ENCODE data around the gene ALDH5A1. TPM values are rescaled to one million over a fixed set of nuclear protein-coding genes. Genes with fewer than 3 reads are reported as not detected.
A peak's percentile ranks its signal among the peaks of the same experiment; 100 is the strongest.

The ALDH5A1 gene
- total and polyA plus RNA-seq, 11 donors: 3.0 to 35.5 (median 19.7) TPM

DNA sequence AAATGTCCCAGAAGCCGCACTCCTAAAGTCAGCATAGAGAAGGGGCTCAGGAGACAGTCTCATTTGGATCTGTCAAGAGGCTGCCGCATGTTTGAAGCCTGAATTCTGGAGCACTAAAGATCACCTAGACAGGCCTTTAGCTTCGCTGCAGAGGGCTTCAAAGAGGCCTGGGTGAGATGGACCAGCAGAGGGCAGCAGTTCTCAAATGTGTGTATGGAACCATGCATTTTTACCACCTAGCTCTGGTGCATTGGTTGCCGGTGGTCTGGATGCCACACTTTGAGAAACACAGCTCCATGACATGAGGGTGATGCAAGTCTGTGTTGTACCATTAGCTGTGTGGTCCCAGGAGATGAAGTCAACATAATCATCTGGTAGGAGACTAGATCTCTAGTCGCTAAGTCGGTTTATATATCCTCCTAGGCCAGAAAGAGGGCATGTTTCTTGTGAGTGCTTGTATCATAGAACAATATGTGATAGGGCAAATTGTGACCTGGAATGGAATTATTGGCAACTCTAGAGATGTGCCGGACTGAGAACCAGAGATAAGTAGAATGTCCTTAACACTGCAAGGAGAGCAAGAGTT, 86.4 kb downstream of the ALDH5A1 start:
- Histone ChIP-seq H3K9me3 (no peaks in the 10 kb centered on the region), H3K27ac (no peak overlapping the region), H3K36me3 (no peaks in the 10 kb centered on the region), H3K4me1 (peaks cover 0 to 11% (median 2%) of the 10 kb centered on the region in 12 donors), H3K4me3 (no peak overlapping the region), H3K27me3 (no peaks in the 10 kb centered on the region)
- intact Hi-C loops (cut with DNase I): loop anchor here (1.0 to 10.0 kb wide), 14 partner anchors 74 to 491 kb away; no protein-coding TSS in a partner anchor
- WGBS, 4 donors: 48 to 60% (median 50%) methylated on average over 7 of the region's 7 CpGs
- DNase-seq: peak; percentile 45 to 75 (median 66)
- peak; percentile 70 to 88 (median 80) for ATAC-seq
- no peak for TF ChIP-seq POLR2A (IDR thresholded peaks at IDR 0.05)
- TF ChIP-seq, protein P1, sequence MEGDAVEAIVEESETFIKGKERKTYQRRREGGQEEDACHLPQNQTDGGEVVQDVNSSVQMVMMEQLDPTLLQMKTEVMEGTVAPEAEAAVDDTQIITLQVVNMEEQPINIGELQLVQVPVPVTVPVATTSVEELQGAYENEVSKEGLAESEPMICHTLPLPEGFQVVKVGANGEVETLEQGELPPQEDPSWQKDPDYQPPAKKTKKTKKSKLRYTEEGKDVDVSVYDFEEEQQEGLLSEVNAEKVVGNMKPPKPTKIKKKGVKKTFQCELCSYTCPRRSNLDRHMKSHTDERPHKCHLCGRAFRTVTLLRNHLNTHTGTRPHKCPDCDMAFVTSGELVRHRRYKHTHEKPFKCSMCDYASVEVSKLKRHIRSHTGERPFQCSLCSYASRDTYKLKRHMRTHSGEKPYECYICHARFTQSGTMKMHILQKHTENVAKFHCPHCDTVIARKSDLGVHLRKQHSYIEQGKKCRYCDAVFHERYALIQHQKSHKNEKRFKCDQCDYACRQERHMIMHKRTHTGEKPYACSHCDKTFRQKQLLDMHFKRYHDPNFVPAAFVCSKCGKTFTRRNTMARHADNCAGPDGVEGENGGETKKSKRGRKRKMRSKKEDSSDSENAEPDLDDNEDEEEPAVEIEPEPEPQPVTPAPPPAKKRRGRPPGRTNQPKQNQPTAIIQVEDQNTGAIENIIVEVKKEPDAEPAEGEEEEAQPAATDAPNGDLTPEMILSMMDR (IDR thresholded peaks at IDR 0.05): peak; percentile 67 to 85 (median 82)

GRCh38 chr6:24583463-24584381, 89.0 kb downstream of the ALDH5A1 start:
- 16 to 18% (median 17%) methylated on average over 15 of the region's 15 CpGs for WGBS, 4 donors
- DNase-seq (peak; percentile 63 to 79 (median 73)), ATAC-seq (peak; percentile 57 to 84 (median 74))
- Histone ChIP-seq H3K9me3 (no peaks in the 10 kb centered on the region), H3K4me3 (peak overlapping the region in 1 of 12 donors; percentile 21), H3K27me3 (no peaks in the 10 kb centered on the region), H3K36me3 (no peaks in the 10 kb centered on the region), H3K27ac (peak overlapping the region in 4 of 12 donors; percentile 2 to 79 (median 23)), H3K4me1 (peaks cover 0 to 11% (median 2%) of the 10 kb centered on the region in 12 donors)
- intact Hi-C loops (cut with DNase I): loop anchor here in 9 of 10 donors (1.0 to 10.0 kb wide), 10 partner anchors 71 to 489 kb away; partner anchors contain the start of gene ACOT13 (in 1 of the 9)
- TF ChIP-seq, protein P1 (IDR thresholded peaks at IDR 0.05): peak; percentile 72 to 89 (median 84)
- no peak for TF ChIP-seq POLR2A (IDR thresholded peaks at IDR 0.05)

DNA sequence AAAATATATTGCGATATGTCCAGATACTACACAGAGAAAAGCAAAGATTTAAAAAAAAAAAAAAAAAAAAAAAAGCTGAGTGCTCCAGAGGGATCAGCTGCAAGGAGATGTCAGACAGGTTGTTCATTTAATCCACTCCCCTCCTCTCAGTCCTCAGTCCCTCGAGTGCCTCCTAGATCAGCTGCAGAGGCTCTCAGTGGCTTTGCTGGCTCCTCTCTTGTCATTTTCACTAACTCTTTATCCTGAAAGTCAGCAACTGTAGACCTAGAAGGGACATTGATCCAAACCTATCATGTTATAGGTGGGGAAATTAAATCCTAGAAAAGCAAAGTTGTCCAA, 89.6 kb downstream of the ALDH5A1 start:
- Histone ChIP-seq H3K4me3 (no peak overlapping the region), H3K36me3 (no peaks in the 10 kb centered on the region), H3K27me3 (no peaks in the 10 kb centered on the region), H3K9me3 (no peaks in the 10 kb centered on the region), H3K27ac (peak overlapping the region in 2 of 12 donors; percentile 36 to 79), H3K4me1 (peaks cover 0 to 11% (median 2%) of the 10 kb centered on the region in 12 donors)
- DNase-seq (no peak), ATAC-seq (peak in 1 of 4 donors; percentile 7)
- 68 to 85% (median 74%) methylated on average over 2 of the region's 2 CpGs for WGBS, 4 donors
- TF ChIP-seq, protein P1 (IDR thresholded peaks at IDR 0.05): no peak
- TF ChIP-seq POLR2A (IDR thresholded peaks at IDR 0.05): no peak
- intact Hi-C loops (cut with DNase I): loop anchor here in 9 of 10 donors (5.0 to 10.0 kb wide), 8 partner anchors 70 to 488 kb away; no protein-coding TSS in a partner anchor

Other genes starting within 250 kb of the ALDH5A1 start
- under 1 TPM in 2 of 9 donors, not detected in 7; 0.05 to 0.16 TPM for gene DCDC2, start 136.9 kb upstream of the ALDH5A1 start, total RNA-seq
- not detected for gene DCDC2, start 136.9 kb upstream of the ALDH5A1 start, polyA plus RNA-seq
- gene MRS2, start 92.0 kb upstream of the ALDH5A1 start, total RNA-seq: 10 to 100 TPM; 31.5 to 61.3 (median 45.4) TPM
- 10 to 100 TPM; 24.4 to 36.2 TPM for gene MRS2, start 92.0 kb upstream of the ALDH5A1 start, polyA plus RNA-seq
- gene GPLD1, start 5.4 kb upstream of the ALDH5A1 start, total RNA-seq: under 1 TPM; 0.39 to 0.99 (median 0.85) TPM
- under 1 TPM; 0.18 to 0.34 TPM for gene GPLD1, start 5.4 kb upstream of the ALDH5A1 start, polyA plus RNA-seq
- gene KIAA0319, start 151.2 kb downstream of the ALDH5A1 start, total RNA-seq: under 1 TPM in 3 of 9 donors, not detected in 6; 0.05 TPM
- gene KIAA0319, start 151.2 kb downstream of the ALDH5A1 start, polyA plus RNA-seq: not detected
- gene TDP2, start 171.9 kb downstream of the ALDH5A1 start, total RNA-seq: 10 to 100 TPM; 14.0 to 33.4 (median 25.1) TPM
- 10 to 100 TPM; 21.3 to 35.8 TPM for gene TDP2, start 171.9 kb downstream of the ALDH5A1 start, polyA plus RNA-seq
- gene ACOT13, start 172.1 kb downstream of the ALDH5A1 start, total RNA-seq: 10 to 100 TPM; 28.1 to 62.7 (median 55.3) TPM
- gene ACOT13, start 172.1 kb downstream of the ALDH5A1 start, polyA plus RNA-seq: 100 to 1,000 TPM in 1 of 2 donors, 10 to 100 TPM in 1; 21.6 to 160 TPM
- gene C6orf62, start 224.2 kb downstream of the ALDH5A1 start, total RNA-seq: 10 to 100 TPM; 20.8 to 92.8 (median 40.7) TPM
- 10 to 100 TPM; 28.9 to 48.0 TPM for gene C6orf62, start 224.2 kb downstream of the ALDH5A1 start, polyA plus RNA-seq